ENCODE data around the gene GPHN. TPM values are rescaled to one million over a fixed set of nuclear protein-coding genes. Genes with fewer than 3 reads are reported as not detected.

Gene GPHN
- total and polyA plus RNA-seq, 10 of the 15 experiments (the other 5 are each of a cell fraction or from before 2014, with no cell fraction given) = 22.3 to 48.8 (median 33.1) TPM

DNA sequence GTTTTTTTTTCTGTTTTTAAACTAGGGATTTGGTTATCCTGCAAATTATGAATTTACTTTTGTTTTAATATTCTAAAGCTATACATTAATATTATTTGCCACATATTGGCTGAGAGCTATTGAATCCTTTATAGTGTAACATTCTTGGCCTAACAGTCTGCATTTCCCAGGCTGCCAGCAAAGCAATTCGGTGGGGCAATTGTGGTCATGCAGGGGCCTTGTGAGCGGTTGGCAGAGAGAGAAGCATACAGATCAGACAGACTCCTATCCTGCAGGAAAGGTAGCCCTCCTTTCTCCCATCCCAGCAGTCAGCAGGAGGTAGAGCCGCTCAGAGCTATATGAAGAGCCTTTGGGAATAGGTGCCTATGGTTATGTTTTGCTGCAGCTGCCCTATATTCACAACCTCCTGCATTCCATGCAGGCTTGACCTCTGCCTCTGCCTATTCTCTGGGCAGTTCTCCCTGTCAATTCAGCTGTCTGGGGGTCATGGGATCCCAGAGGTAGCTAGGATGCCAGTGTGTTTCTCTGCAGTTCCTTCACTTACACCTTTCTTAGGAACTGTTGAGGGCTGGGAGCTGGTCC, 144.7 kb downstream of the GPHN start:
- intact Hi-C loops (cut with micrococcal nuclease; ENCODE audit: unreplicated experiment) = loop anchor here (5.0 kb wide), 1 partner anchor 145 kb away; the partner anchor contains the start of gene GPHN
- Histone ChIP-seq H3K4me3 (no peak overlapping the region), H3K36me3 (ENCODE audit: control insufficient read depth in 2 of 2, insufficient read depth in 2 of 2, low read length in 1 of 2) (no peaks in the 10 kb centered on the region; a peak in 1 of 4 replicates), H3K9me3 (replicated peaks; ENCODE audit: control insufficient read depth, insufficient read depth, low read length) (peaks cover 15% of the 10 kb centered on the region), H3K27ac (ENCODE audit: control insufficient read depth, insufficient read depth) (no peak overlapping the region), H3K79me2 (ENCODE audit: control insufficient read depth, insufficient read depth, low read length) (peaks cover 23% of the 10 kb centered on the region), H3K9ac (ENCODE audit: control insufficient read depth, insufficient read depth, low read length) (no peak overlapping the region), H3K27me3 (replicated peaks in 1 of 2; ENCODE audit: control insufficient read depth in 2 of 2, insufficient read depth in 2 of 2, low read length in 1 of 2) (no peaks in the 10 kb centered on the region), H4K20me1 (ENCODE audit: control insufficient read depth, insufficient read depth) (no peaks in the 10 kb centered on the region), H3K4me1 (ENCODE audit: control insufficient read depth, insufficient read depth, low read length) (peaks cover 35% of the 10 kb centered on the region), H2AFZ (ENCODE audit: control insufficient read depth, low read depth, low read length) (no peak overlapping the region), H3K4me2 (ENCODE audit: control insufficient read depth, insufficient read depth) (no peak overlapping the region)
- ChIA-PET RAD21 (ENCODE audit: unreplicated experiment) (interaction anchor here (0.6 kb wide), 1 partner anchor 1351 kb away, joined by 3 read pairs; no protein-coding TSS in a partner anchor), CTCF (interaction anchor here (0.6 to 1.1 kb wide), 2 partner anchors 293 to 324 kb away, joined by 3 read pairs; no protein-coding TSS in a partner anchor), SMC1A (ENCODE audit: uncharacterized antibody, unreplicated experiment) (interaction anchor here (0.6 to 1.5 kb wide), 4 partner anchors 11 to 57 kb away, joined by 3 to 4 read pairs (median 3); no protein-coding TSS in a partner anchor), POLR2A (interaction anchor here (0.5 kb wide), 1 partner anchor 148 kb away, joined by 4 read pairs; no protein-coding TSS in a partner anchor)
- in situ Hi-C loops (cut with MboI) = no loop called here
- 100% methylated on average over 3 of the region's 3 CpGs for WGBS (ENCODE audit: insufficient coverage, insufficient replicate concordance, low lambda C conversion rate, missing lambda C conversion rate)
- no peak for DNase-seq (ENCODE audit: low read depth, low spot score)
- ATAC-seq = no peak
- no TSS peak for BruUV-seq (replicated peaks)
- TF ChIP-seq RCOR1 (conservative IDR thresholded peaks at IDR 0.05; ENCODE audit: low read depth, low read length) (no peak), MEF2A (IDR thresholded peaks at IDR 0.05; ENCODE audit: insufficient read depth, low read depth, low read length) (no peak), POLR2A (IDR thresholded peaks at IDR 0.05; ENCODE audit: low read depth, low read length) (no peak), MYB (IDR thresholded peaks at IDR 0.05; ENCODE audit: borderline replicate concordance, low read depth, low read length) (no peak), TCF7 (IDR thresholded peaks at IDR 0.05; ENCODE audit: borderline replicate concordance) (no peak), CHD2 (IDR thresholded peaks at IDR 0.05; ENCODE audit: borderline replicate concordance, low read depth, low read length) (no peak), RELA (IDR thresholded peaks at IDR 0.05; ENCODE audit: borderline replicate concordance, partially characterized antibody) (no peak), MXI1 (IDR thresholded peaks at IDR 0.05; ENCODE audit: low read depth, low read length) (no peak), IKZF1 (conservative IDR thresholded peaks at IDR 0.05) (no peak), SMAD5 (IDR thresholded peaks at IDR 0.05; ENCODE audit: low read depth) (no peak), ATF7 (IDR thresholded peaks at IDR 0.05; ENCODE audit: low read depth) (no peak), BMI1 (IDR thresholded peaks at IDR 0.05; ENCODE audit: borderline replicate concordance) (no peak), SIN3A (IDR thresholded peaks at IDR 0.05; ENCODE audit: low read depth, low read length) (no peak), ZBTB33 (IDR thresholded peaks at IDR 0.05) (no peak)
- FAIRE-seq = no peak
